Osteoblast (primary cell): ENCODE results near the gene MCL1. TPM values are rescaled to one million over a fixed set of nuclear protein-coding genes. Genes with fewer than 3 reads are reported as not detected.

ENCODE experiments used
- DNase-seq: peaks from one replicate; pipeline ENCODE4 v3.0.0; 2011; ENCODE audit warnings: low spot score, mixed read lengths; ENCODE audit not compliant: insufficient read length; ENCODE audit errors: missing footprints
- H2AFZ ChIP-seq: 2 replicates; pipeline ENCODE4 v1.6.0; 2011; ENCODE audit warnings: mild to moderate bottlenecking, low read length
- H3K27ac ChIP-seq: 2 replicates; pipeline ENCODE4 v1.5.1; 2011; ENCODE audit warnings: mild to moderate bottlenecking, low read depth, low read length, moderate library complexity
- H3K27me3 ChIP-seq: 2 replicates; pipeline ENCODE4 v1.6.0; 2012; ENCODE audit warnings: mild to moderate bottlenecking, control low read depth, inconsistent platforms, low read length, moderate library complexity; ENCODE audit not compliant: insufficient read depth
- H3K36me3 ChIP-seq: 2 replicates; pipeline ENCODE4 v1.5.1; 2011; ENCODE audit warnings: mild to moderate bottlenecking, low read length, control low read depth, moderate library complexity; ENCODE audit not compliant: insufficient read depth
- H3K4me1 ChIP-seq: 2 replicates; pipeline ENCODE4 v1.5.1; 2011; ENCODE audit warnings: mild to moderate bottlenecking, low read length, control low read depth, moderate library complexity; ENCODE audit not compliant: insufficient read depth
- H3K4me2 ChIP-seq: 2 replicates; pipeline ENCODE4 v1.6.0; 2011; ENCODE audit warnings: mild to moderate bottlenecking, low read length; ENCODE audit not compliant: insufficient read depth
- H3K4me3 ChIP-seq: fragments of 200-600 bp; sonication (generic); 3 replicates; pipeline ENCODE4 v1.5.1; 2012; ENCODE audit warnings: mild to moderate bottlenecking, low read length, inconsistent platforms; ENCODE audit not compliant: insufficient read depth
- H3K79me2 ChIP-seq: 2 replicates; pipeline ENCODE4 v1.6.0; 2012; ENCODE audit warnings: mild to moderate bottlenecking, low read length, control low read depth, inconsistent platforms; ENCODE audit not compliant: insufficient read depth
- H3K9me3 ChIP-seq: 2 replicates; pipeline ENCODE4 v1.5.1; 2011; ENCODE audit warnings: low read depth, low read length, control low read depth
- H4K20me1 ChIP-seq: 2 replicates; pipeline ENCODE4 v1.6.0; 2012; ENCODE audit warnings: mild to moderate bottlenecking, low read length, control low read depth; ENCODE audit not compliant: insufficient read depth
- CTCF ChIP-seq: IDR thresholded peaks from 2 replicates; pipeline ENCODE4 v1.5.1; 2011; ENCODE audit warnings: mild to moderate bottlenecking, low read depth, low read length, moderate library complexity; ENCODE audit errors: extremely low read depth
- total RNA-seq: library from RNA; depleted of rRNA; stranded (reverse); fragments of >200 nt; gene quantifications from 2 replicates; pipeline ENCODE4 v1.2.3, GENCODE V29; 2012

MCL1 gene
- total RNA-seq, 1 donor: 176 TPM

- no peak for DNase-seq
- H3K27ac ChIP-seq: peak overlapping the region; percentile 100
- no peak overlapping the region for H3K4me2 ChIP-seq
- H4K20me1 ChIP-seq: peaks cover 6% of the 10 kb centered on the region
- peaks cover 9% of the 10 kb centered on the region for H3K36me3 ChIP-seq
- no peak overlapping the region for H2AFZ ChIP-seq
- H3K4me1 ChIP-seq: peaks cover 44% of the 10 kb centered on the region
- H3K9me3 ChIP-seq: no peaks in the 10 kb centered on the region
- no peaks in the 10 kb centered on the region for H3K27me3 ChIP-seq
- no peak for TF ChIP-seq CTCF
- peaks cover 17% of the 10 kb centered on the region for H3K79me2 ChIP-seq
- no peak overlapping the region for H3K4me3 ChIP-seq
These were observed 19.8 kb downstream of the MCL1 start for GRCh38 chr1:150559656-150560010.

- peaks cover 6% of the 10 kb centered on the region for H4K20me1 ChIP-seq
- peaks cover 38% of the 10 kb centered on the region for H3K4me1 ChIP-seq
- no peak for TF ChIP-seq CTCF
- peak overlapping the region; percentile 17 for H3K4me3 ChIP-seq
- H3K27me3 ChIP-seq: no peaks in the 10 kb centered on the region
- no peaks in the 10 kb centered on the region for H3K9me3 ChIP-seq
- peaks cover 9% of the 10 kb centered on the region for H3K36me3 ChIP-seq
- H2AFZ ChIP-seq: no peak overlapping the region
- H3K27ac ChIP-seq: peak overlapping the region; percentile 26
- H3K4me2 ChIP-seq: no peak overlapping the region
- DNase-seq: peak; percentile 76
- peaks cover 16% of the 10 kb centered on the region for H3K79me2 ChIP-seq
These were observed 20.4 kb downstream of the MCL1 start for GRCh38 chr1:150558761-150559655.

GRCh38 chr1:150558303-150558704 is 21.1 kb downstream of the MCL1 start:
- Histone ChIP-seq H3K4me1 (peaks cover 31% of the 10 kb centered on the region), H4K20me1 (peaks cover 6% of the 10 kb centered on the region), H3K79me2 (peaks cover 16% of the 10 kb centered on the region), H3K36me3 (peaks cover 9% of the 10 kb centered on the region), H2AFZ (no peak overlapping the region), H3K4me2 (no peak overlapping the region), H3K9me3 (no peaks in the 10 kb centered on the region), H3K27me3 (no peaks in the 10 kb centered on the region), H3K4me3 (peak overlapping the region; percentile 17), H3K27ac (no peak overlapping the region)
- no peak for TF ChIP-seq CTCF
- peak; percentile 42 for DNase-seq

GRCh38 chr1:150557813-150558212 is 21.6 kb downstream of the MCL1 start:
- Histone ChIP-seq H3K9me3 (no peaks in the 10 kb centered on the region), H3K4me3 (no peak overlapping the region), H2AFZ (no peak overlapping the region), H3K4me1 (peaks cover 26% of the 10 kb centered on the region), H3K79me2 (peaks cover 16% of the 10 kb centered on the region), H3K27me3 (no peaks in the 10 kb centered on the region), H3K4me2 (no peak overlapping the region), H3K27ac (no peak overlapping the region), H4K20me1 (peaks cover 6% of the 10 kb centered on the region), H3K36me3 (peaks cover 9% of the 10 kb centered on the region)
- DNase-seq: peak; percentile 34
- TF ChIP-seq CTCF: no peak
